Thyroid gland (tissue), 4 donors: ENCODE measurements around the gene BMP8A. TPM values are rescaled to one million over a fixed set of nuclear protein-coding genes. Genes with fewer than 3 reads are reported as not detected.
"Not testable (repeated sequence)": the region's sequence is repeated elsewhere in the genome, so short reads cannot be mapped to it uniquely, and the experiment has no call there.

Experiments used
- DNase-seq, 2 donors: peaks; one replicate each; pipeline ENCODE4 v3.0.0-alpha.2; 2019
- H3K27ac ChIP-seq, 3 donors: fragments of 200-600 bp; sonication (generic); 1 replicate in 2 of 3; 2 replicates in 1 of 3; pipeline ENCODE4 v1.5.1; 2016 to 2019; ENCODE audit warnings: mild to moderate bottlenecking in 1 of 3, moderate library complexity in 1 of 3
- H3K27me3 ChIP-seq: fragments of 200-600 bp; sonication (generic); one replicate; pipeline ENCODE4 v1.5.1; 2019
- H3K36me3 ChIP-seq, 2 donors: fragments of 200-600 bp; sonication (generic); one replicate each; pipeline ENCODE4 v1.5.1; 2016 to 2019
- H3K4me1 ChIP-seq, 2 donors: fragments of 200-600 bp; sonication (generic); one replicate each; pipeline ENCODE4 v1.5.1; 2017 to 2019
- H3K4me3 ChIP-seq, 3 donors: fragments of 200-600 bp; sonication (generic); replicated peaks in 1 of 3; 1 replicate in 2 of 3; 2 replicates in 1 of 3; pipeline ENCODE4 v1.5.1; 2016; ENCODE audit warnings: mild to moderate bottlenecking in 1 of 3
- H3K9me3 ChIP-seq: fragments of 200-600 bp; sonication (generic); one replicate; pipeline ENCODE4 v1.5.1; 2017
- POLR2A ChIP-seq, 2 donors: fragments of 450-650 bp; IDR thresholded peaks; one replicate each; pipeline ENCODE4 v1.6.1; 2017; ENCODE audit warnings: antibody characterized with exemption in 2 of 2, mild to moderate bottlenecking in 2 of 2, moderate library complexity in 1 of 2
- WGBS, 2 donors: methylation state at CpG; one replicate each; pipeline ENCODE4 v1.1.5; 2017; 5-methylcytosine and 5-hydroxymethylcytosine counted together
- intact Hi-C: fragments of 100-400 bp; cut with DNase I; formaldehyde crosslinking; loops from one replicate; pipeline ENCODE4 v1.15.1; 2023
- total RNA-seq, 4 donors: library from RNA; depleted of rRNA; stranded (reverse); fragments of >200 nt; gene quantifications; one replicate each; pipeline ENCODE4 v1.2.3, GENCODE V29; 2016
- TF ChIP-seq, protein P1 (sequence below), 6 experiments: fragments of 200-600 bp in 3 of 6; fragments of 450-650 bp in 3 of 6; sonication (generic) in 3 of 6; IDR thresholded peaks; one replicate each; pipeline ENCODE4 v1.5.1; 2016 to 2019; ENCODE audit warnings: antibody characterized with exemption in 6 of 6, mild to moderate bottlenecking in 2 of 6, inconsistent platforms in 1 of 6, moderate library complexity in 1 of 6

The BMP8A gene
- total RNA-seq, 4 donors from 2014 or later, result 58.5 to 386 (median 270) TPM

DNA sequence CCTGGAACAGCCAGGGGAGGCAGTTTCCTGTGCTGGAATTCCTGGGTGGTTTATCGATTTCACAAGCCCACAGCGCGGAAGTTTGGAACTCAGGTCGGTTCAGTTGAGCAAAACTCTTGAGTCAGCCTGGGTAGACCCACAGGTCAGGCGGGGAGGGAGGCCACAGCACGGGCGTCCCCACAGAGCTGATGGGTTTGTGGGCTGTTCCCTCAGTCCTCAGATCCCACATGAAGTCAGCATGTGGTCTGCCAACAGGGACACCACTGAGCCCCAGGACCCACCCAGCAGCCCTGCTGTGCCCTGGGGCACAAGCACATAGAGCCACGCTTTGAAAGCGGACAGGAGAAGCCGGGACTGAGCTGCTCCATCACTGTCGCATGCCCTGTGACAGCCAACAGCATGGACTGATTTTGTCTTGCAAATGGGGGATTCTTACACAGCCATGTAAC is 17.4 kb downstream of the BMP8A start:
- H3K36me3 ChIP-seq, result no peaks in the 10 kb centered on the region
- H3K4me1 ChIP-seq, result peaks cover 3 to 23% of the 10 kb centered on the region in 2 donors
- TF ChIP-seq, protein P1, sequence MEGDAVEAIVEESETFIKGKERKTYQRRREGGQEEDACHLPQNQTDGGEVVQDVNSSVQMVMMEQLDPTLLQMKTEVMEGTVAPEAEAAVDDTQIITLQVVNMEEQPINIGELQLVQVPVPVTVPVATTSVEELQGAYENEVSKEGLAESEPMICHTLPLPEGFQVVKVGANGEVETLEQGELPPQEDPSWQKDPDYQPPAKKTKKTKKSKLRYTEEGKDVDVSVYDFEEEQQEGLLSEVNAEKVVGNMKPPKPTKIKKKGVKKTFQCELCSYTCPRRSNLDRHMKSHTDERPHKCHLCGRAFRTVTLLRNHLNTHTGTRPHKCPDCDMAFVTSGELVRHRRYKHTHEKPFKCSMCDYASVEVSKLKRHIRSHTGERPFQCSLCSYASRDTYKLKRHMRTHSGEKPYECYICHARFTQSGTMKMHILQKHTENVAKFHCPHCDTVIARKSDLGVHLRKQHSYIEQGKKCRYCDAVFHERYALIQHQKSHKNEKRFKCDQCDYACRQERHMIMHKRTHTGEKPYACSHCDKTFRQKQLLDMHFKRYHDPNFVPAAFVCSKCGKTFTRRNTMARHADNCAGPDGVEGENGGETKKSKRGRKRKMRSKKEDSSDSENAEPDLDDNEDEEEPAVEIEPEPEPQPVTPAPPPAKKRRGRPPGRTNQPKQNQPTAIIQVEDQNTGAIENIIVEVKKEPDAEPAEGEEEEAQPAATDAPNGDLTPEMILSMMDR (IDR thresholded peaks at IDR 0.05), result no peak
- TF ChIP-seq POLR2A (IDR thresholded peaks at IDR 0.05), result no peak
- H3K4me3 ChIP-seq, result no peak overlapping the region
- WGBS, 2 donors, result 86 to 88% methylated on average over 4 of the region's 11 CpGs
- H3K27ac ChIP-seq, result no peak overlapping the region
- no peak for DNase-seq
- no peaks in the 10 kb centered on the region for H3K27me3 ChIP-seq
- no peaks in the 10 kb centered on the region for H3K9me3 ChIP-seq
- intact Hi-C loops, result no loop called here

DNA sequence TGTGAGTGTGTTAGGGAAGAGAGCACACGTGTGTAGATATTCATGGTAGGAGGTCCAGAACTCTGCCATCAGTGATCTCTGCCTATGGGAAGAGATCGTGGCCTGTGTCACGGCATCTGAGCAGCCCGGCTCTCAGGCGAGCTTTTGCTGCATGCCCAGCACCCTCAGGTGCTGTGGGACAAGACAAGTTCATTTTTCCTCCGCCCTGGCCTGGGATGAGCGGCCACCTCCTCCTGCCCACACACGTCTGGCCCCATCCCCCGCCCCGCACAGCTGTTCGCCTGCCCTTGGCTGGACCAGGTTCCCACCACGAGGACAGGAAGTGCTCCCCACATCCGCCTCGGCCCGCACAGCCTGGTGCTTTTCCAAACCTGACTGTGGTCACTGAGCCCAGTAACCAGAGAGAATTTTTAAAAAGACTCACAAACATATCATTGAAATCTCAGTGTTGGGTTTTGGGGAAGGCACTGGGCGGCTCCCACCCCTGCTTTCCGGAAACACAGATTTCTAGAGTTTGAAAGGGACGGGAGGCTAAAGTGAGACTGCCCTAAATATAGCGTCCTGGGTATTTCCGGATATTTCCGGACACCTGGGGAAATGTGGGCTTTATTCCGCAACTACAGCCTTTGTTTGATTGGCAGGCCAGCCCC is 18.0 kb downstream of the BMP8A start:
- peaks cover 3 to 23% of the 10 kb centered on the region in 2 donors for H3K4me1 ChIP-seq
- H3K4me3 ChIP-seq, result no peak overlapping the region
- TF ChIP-seq, protein P1 (IDR thresholded peaks at IDR 0.05), result no peak
- TF ChIP-seq POLR2A (IDR thresholded peaks at IDR 0.05), result no peak
- H3K9me3 ChIP-seq, result no peaks in the 10 kb centered on the region
- intact Hi-C loops, result no loop called here
- no peaks in the 10 kb centered on the region for H3K27me3 ChIP-seq
- no peak for DNase-seq
- no peaks in the 10 kb centered on the region for H3K36me3 ChIP-seq
- 66 to 78% methylated on average over 8 to 18 of the region's 22 CpGs for WGBS, 2 donors
- no peak overlapping the region for H3K27ac ChIP-seq

DNA sequence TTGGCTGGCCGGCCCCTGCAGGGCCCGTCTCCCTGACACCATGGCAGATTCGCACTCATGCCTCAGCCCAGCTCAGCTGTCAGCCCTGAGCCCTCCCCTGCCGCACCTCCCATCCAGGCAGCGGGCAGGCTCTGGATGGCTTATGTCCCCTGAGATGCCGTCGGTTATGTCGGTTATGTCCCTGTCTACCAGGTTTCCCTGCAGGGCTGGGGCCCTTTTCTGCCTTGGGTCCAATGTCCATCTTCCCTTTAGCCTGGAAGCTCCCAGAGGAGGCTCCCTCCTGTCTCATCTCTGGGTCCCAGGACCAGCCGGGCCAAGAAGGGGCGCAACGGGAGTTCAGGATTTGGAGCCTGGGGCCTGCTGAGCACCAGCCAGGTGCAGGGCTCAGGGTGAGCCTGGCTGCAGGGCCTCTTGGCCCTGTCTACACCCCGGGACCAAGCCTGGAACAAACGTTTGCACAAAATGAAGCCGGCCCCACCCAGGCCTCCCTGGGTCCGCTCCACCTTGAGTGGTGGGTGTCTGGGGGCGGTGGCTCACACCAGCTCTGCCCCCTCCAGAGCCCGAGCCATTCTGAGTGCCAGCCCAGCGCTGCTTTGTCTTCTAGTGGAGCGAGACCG is 19.2 kb downstream of the BMP8A start:
- H3K4me3 ChIP-seq, intact Hi-C loops, DNase-seq, H3K36me3 ChIP-seq, H3K27me3 ChIP-seq, H3K9me3 ChIP-seq, H3K27ac ChIP-seq: not testable (repeated sequence)
- peaks cover 3 to 23% of the 10 kb centered on the region in 2 donors for H3K4me1 ChIP-seq
- 90 to 93% methylated on average over 9 to 10 of the region's 20 CpGs for WGBS, 2 donors

DNA sequence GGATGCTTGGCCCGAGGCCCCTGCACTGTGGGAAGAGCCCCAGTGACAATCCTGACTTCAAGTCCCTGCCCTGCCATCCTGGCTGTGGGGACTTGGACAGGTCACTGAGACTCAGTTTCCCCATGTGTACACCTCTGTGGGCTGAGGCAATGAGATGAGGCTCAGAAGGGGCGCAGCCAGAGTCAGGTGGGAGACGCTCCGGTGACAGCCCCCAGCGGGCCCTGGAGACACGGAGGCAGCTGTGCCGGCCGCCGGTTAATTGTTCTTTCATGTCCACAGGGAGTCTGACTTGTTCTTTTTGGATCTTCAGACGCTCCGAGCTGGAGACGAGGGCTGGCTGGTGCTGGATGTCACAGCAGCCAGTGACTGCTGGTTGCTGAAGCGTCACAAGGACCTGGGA is 20.0 kb downstream of the BMP8A start:
- H3K27me3 ChIP-seq, intact Hi-C loops, H3K36me3 ChIP-seq, H3K4me3 ChIP-seq, H3K27ac ChIP-seq, H3K9me3 ChIP-seq, DNase-seq: not testable (repeated sequence)
- WGBS, 2 donors, result no CpG with 5 or more reads among the region's 13 CpGs
- H3K4me1 ChIP-seq, result peaks cover 3 to 23% of the 10 kb centered on the region in 2 donors

DNA sequence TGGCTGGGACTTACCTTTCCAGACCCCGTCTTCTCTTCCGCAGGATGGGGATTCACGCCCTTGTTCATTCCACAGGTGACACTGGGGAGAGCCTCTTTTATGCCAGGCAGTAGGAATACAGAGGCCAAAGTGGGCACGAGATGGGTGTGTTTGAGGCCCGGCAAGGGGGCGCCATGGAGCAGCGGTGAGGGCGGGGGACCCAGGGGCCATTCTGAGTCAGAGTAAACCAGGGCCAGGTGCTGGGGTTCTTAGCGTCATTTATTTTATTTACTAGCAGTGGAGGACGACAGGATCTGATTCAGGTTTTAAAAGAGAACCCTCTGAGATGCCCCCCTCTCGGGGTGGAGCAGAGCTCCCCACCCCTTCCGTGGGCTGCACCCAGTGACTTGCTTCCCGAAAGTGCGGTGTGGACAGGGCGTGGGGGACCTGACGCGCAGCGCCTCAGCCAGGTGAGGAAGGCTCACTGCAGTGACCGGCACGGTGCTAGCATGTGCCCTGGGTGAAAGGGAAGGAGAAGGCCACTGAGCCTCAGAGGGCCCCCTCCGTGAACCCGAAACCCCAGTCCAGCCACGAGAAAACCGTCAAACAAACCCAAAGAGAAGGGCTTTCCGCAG is 20.9 kb downstream of the BMP8A start:
- H3K36me3 ChIP-seq, H3K9me3 ChIP-seq, H3K27ac ChIP-seq, H3K27me3 ChIP-seq, intact Hi-C loops, H3K4me3 ChIP-seq, DNase-seq: not testable (repeated sequence)
- H3K4me1 ChIP-seq, result peaks cover 3 to 21% of the 10 kb centered on the region in 2 donors
- 79% methylated on average over 7 of the region's 25 CpGs; no CpG with 5 or more reads in 1 of the 2 donors for WGBS, 2 donors

DNA sequence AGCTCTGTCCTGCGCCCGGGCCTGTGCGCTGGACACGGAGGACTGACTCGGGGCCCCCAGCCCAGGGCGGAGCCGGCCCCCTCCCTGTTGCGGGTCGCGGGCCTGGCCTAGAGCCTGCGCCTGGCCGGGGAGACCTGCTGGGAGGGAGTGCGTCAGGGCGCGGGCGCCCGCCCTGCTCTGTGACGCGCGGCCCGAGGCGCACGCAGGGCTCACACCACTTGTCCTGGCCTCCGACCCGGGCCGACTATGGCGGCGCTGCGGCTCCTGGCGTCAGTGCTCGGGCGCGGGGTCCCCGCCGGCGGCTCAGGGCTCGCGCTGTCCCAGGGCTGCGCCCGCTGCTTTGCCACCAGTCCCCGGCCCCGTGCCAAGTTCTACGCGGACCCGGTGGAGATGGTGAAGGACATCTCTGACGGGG is 23.3 kb downstream of the BMP8A start:
- H3K4me1 ChIP-seq, intact Hi-C loops, H3K27ac ChIP-seq: not testable (repeated sequence)

DNA sequence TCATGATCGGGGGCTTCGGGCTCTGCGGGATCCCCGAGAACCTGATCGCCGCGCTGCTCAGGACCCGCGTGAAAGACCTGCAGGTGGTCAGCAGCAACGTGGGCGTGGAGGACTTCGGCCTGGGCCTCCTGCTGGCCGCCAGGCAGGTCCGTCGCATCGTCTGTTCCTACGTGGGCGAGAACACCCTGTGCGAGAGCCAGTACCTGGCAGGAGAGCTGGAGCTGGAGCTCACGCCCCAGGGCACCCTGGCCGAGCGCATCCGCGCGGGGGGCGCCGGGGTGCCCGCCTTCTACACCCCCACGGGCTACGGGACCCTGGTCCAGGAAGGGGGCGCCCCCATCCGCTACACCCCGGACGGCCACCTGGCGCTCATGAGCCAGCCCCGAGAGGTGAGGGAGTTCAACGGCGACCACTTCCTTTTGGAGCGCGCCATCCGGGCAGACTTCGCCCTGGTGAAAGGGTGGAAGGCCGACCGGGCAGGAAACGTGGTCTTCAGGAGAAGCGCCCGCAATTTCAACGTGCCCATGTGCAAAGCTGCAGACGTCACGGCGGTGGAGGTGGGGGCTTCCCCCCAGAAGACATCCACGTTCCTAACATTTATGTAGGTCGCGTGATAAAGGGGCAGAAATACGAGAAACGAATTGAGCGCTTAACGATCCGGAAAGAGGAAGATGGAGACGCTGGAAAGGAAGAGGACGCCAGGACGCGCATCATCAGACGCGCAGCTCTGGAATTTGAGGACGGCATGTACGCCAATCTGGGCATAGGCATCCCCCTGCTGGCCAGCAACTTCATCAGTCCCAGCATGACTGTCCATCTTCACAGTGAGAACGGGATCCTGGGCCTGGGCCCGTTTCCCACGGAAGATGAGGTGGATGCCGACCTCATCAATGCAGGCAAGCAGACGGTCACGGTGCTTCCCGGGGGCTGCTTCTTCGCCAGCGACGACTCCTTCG is 24.0 kb downstream of the BMP8A start:
- H3K9me3 ChIP-seq, H3K27me3 ChIP-seq, H3K27ac ChIP-seq, H3K4me1 ChIP-seq, DNase-seq, intact Hi-C loops, H3K36me3 ChIP-seq, H3K4me3 ChIP-seq: not testable (repeated sequence)
- 48 to 59% methylated on average over 20 to 27 of the region's 78 CpGs for WGBS, 2 donors

More for the DNA sequence above, 23.3 kb downstream of the BMP8A start:
- WGBS, 2 donors, result 7% methylated on average over 3 of the region's 46 CpGs; no CpG with 5 or more reads in 1 of the 2 donors
- DNase-seq, H3K9me3 ChIP-seq, H3K36me3 ChIP-seq, H3K27me3 ChIP-seq, H3K4me3 ChIP-seq: not testable (repeated sequence)

DNA sequence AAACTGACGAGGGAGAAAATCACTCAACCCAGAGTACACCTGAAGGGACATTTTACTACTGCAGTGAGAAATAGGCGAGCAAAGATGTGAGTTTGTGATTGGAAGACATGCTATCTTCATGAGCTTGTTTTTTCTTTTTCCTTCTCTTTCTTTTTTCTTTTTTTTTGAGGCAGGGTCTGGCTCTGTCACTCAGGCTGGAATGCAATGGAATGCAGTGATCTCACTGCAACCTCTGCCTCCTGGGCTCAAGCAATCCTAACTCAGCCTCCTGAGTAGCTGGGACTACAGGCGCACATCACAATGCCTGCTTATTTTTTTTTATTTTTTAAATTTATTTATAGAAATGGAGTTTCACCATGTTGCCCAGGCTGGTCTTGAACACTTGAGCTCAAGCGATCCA is 25.4 kb downstream of the BMP8A start:
- 66 to 73% methylated on average over 4 of the region's 4 CpGs for WGBS, 2 donors
- intact Hi-C loops, H3K4me1 ChIP-seq, H3K36me3 ChIP-seq, H3K4me3 ChIP-seq, H3K9me3 ChIP-seq, DNase-seq, H3K27me3 ChIP-seq, H3K27ac ChIP-seq: not testable (repeated sequence)

DNA sequence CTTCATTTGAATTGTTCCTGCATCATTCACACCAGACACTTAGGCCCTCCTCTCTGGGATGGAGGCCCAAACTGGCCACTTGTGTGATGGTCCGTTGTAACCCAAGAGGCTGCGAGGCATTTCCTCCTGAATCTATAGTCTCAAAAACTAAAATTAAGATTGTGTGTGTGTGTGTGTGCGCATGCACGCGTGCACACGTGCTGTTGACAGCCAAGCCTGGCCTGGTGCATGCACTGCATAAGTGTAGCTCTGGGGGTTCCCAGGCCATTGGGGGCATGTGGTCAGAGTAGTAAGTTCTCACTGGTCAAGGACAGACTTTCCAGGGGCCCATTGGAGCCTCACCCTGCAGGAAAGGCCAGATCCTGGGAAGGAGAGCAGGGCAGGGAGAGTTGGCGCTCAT is 26.5 kb downstream of the BMP8A start:
- H3K27me3 ChIP-seq, H3K4me1 ChIP-seq, intact Hi-C loops, H3K4me3 ChIP-seq, H3K9me3 ChIP-seq, H3K36me3 ChIP-seq, DNase-seq, H3K27ac ChIP-seq: not testable (repeated sequence)
- WGBS, 2 donors, result 83 to 98% methylated on average over 3 to 5 of the region's 7 CpGs

DNA sequence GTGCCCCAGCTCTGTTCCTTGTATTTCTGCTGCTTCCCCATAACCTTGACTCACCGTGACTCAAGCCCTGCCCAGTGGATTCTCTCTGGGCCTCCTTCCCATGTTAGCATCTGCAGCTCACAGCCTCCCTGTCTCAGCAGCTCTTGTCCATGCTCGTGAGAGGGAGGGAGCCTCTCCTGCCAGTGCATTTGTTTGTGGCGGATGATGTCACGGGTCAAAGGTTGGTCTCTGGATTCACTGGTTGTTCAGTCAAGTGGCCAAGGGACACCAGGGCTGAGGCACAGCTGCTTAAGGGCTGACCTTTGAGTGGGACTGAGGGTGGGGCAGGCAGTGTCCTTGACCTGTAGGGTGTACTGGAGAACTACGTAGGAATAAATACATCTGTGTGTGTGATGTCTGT is 27.9 kb downstream of the BMP8A start:
- not testable (repeated sequence) for DNase-seq

More for the DNA sequence above, 27.9 kb downstream of the BMP8A start:
- WGBS, 2 donors, result 77 to 83% methylated on average over 1 to 3 of the region's 5 CpGs
- H3K9me3 ChIP-seq, H3K4me3 ChIP-seq, H3K27me3 ChIP-seq, intact Hi-C loops, H3K27ac ChIP-seq, H3K4me1 ChIP-seq, H3K36me3 ChIP-seq: not testable (repeated sequence)
